Endometrium (tissue), 2 donors: ENCODE results near the gene IKBKE.

ENCODE experiments used
- FAIRE-seq: peaks from 2 replicates; lab custom pipeline; 2012; peaks lifted over from hg19 to GRCh38; lab: Jason Lieb, UNC
- donor health status: control.
- donor health status: control.

The IKBKE gene

GRCh38 chr1:206512851-206513180, 42.5 kb downstream of the IKBKE start:
- no peak for FAIRE-seq

- FAIRE-seq, result no peak
Measured at GRCh38 chr1:206513312-206514111, 43.2 kb downstream of the IKBKE start.

GRCh38 chr1:206514813-206515387, 44.6 kb downstream of the IKBKE start:
- FAIRE-seq, result no peak

- no peak for FAIRE-seq
Measured at GRCh38 chr1:206516728-206516990, 46.4 kb downstream of the IKBKE start.

GRCh38 chr1:206517784-206518183, 47.5 kb downstream of the IKBKE start:
- FAIRE-seq, result no peak

GRCh38 chr1:206518206-206518605, 47.9 kb downstream of the IKBKE start:
- no peak for FAIRE-seq

GRCh38 chr1:206518743-206519142, 48.5 kb downstream of the IKBKE start:
- no peak for FAIRE-seq

GRCh38 chr1:206521127-206521526, 50.9 kb downstream of the IKBKE start:
- FAIRE-seq, result no peak

- FAIRE-seq, result no peak
Measured at GRCh38 chr1:206521694-206522402, 51.6 kb downstream of the IKBKE start.

GRCh38 chr1:206524739-206525364, 54.6 kb downstream of the IKBKE start:
- no peak for FAIRE-seq

- FAIRE-seq, result no peak
Measured at GRCh38 chr1:206526064-206526911, 56.0 kb downstream of the IKBKE start.

GRCh38 chr1:206529425-206529824, 59.1 kb downstream of the IKBKE start:
- no peak for FAIRE-seq

- FAIRE-seq, result no peak
Measured at GRCh38 chr1:206532368-206532767, 62.1 kb downstream of the IKBKE start.

GRCh38 chr1:206534552-206534951, 64.3 kb downstream of the IKBKE start:
- FAIRE-seq, result no peak

- FAIRE-seq, result no peak
Measured at GRCh38 chr1:206535853-206536188, 65.5 kb downstream of the IKBKE start.

- FAIRE-seq, result no peak
Measured at GRCh38 chr1:206537141-206537540, 66.9 kb downstream of the IKBKE start.

- FAIRE-seq, result no peak
Measured at GRCh38 chr1:206538086-206538770, 68.0 kb downstream of the IKBKE start.

GRCh38 chr1:206538901-206539640, 68.8 kb downstream of the IKBKE start:
- no peak for FAIRE-seq

- FAIRE-seq, result no peak
Measured at GRCh38 chr1:206540044-206540780, 69.9 kb downstream of the IKBKE start.

- no peak for FAIRE-seq
Measured at GRCh38 chr1:206541236-206541833, 71.1 kb downstream of the IKBKE start.
